Testis (tissue), 2 donors: ENCODE data around the gene ZBTB11.

Experiments used
- CTCF ChIP-seq, 3 experiments: fragments of 450-650 bp in 2 of 3; fragments of 200-600 bp in 1 of 3; sonication (generic) in 1 of 3; IDR thresholded peaks; one replicate each; pipeline ENCODE4 v1.5.1; 2016 to 2019; ENCODE audit warnings: antibody characterized with exemption in 3 of 3, mild to moderate bottlenecking in 2 of 3, moderate library complexity in 1 of 3
- POLR2A ChIP-seq: fragments of 450-650 bp; IDR thresholded peaks from one replicate; pipeline ENCODE4 v1.6.1; 2017; ENCODE audit warnings: antibody characterized with exemption, mild to moderate bottlenecking, moderate library complexity

- TF ChIP-seq CTCF (IDR thresholded peaks at IDR 0.05) (no peak), POLR2A (no peak)
Measured at GRCh38 chr3:101640256-101640655, 36.7 kb downstream of the ZBTB11 start.
